ENCODE data around the gene RAB6C. TPM values are rescaled to one million over a fixed set of nuclear protein-coding genes. Genes with fewer than 3 reads are reported as not detected.
"Not testable (repeated sequence)": the region's sequence is repeated elsewhere in the genome, so short reads cannot be mapped to it uniquely, and the experiment has no call there.

Gene RAB6C
- total RNA-seq, 4 donors from 2014 or later, result 0.16 to 0.41 TPM; not detected in 2

- in situ Hi-C loops (cut with MboI; ENCODE audit: low pct_ligation_motif_present in 1 of 4, low pct_unique_long_range_greater_than_20kb in 1 of 4, low sequenced_read_pairs in 3 of 4), result no loop called here
These were observed 5.0 kb downstream of the RAB6C start for GRCh38 chr2:129984426-129984825.

GRCh38 chr2:129992415-129993006 lies 13.0 kb downstream of the RAB6C start:
- H3K9me3 ChIP-seq; H3K4me3 ChIP-seq; in situ Hi-C loops (cut with MboI; ENCODE audit: low pct_ligation_motif_present in 1 of 4, low pct_unique_long_range_greater_than_20kb in 1 of 4, low sequenced_read_pairs in 3 of 4); H3K27ac ChIP-seq; DNase-seq; H3K36me3 ChIP-seq; H3K4me1 ChIP-seq: not testable (repeated sequence)
- H3K27me3 ChIP-seq, result peaks cover 30% of the 10 kb centered on the region
- WGBS, 2 donors (ENCODE audit: low coverage in 1 of 2), result 0 to 27% methylated on average over 2 to 45 of the region's 49 CpGs
- intact Hi-C loops (cut with DNase I; ENCODE audit: low total_unique reads), result loop anchor here (5.0 kb wide), 1 partner anchor 895 kb away; no protein-coding TSS in a partner anchor

More at GRCh38 chr2:129984426-129984825, 5.0 kb downstream of the RAB6C start:
- Histone ChIP-seq H3K4me3 (no peak overlapping the region), H3K36me3 (no peaks in the 10 kb centered on the region), H3K4me1 (peaks cover 0 to 5% (median 0%) of the 10 kb centered on the region in 4 donors), H3K27me3 (peaks cover 39% of the 10 kb centered on the region), H3K27ac (no peak overlapping the region), H3K9me3 (no peaks in the 10 kb centered on the region)
- no peak for TF ChIP-seq EP300 (IDR thresholded peaks at IDR 0.05; ENCODE audit: low read depth)
- DNase-seq, result no peak
- intact Hi-C loops (cut with DNase I; ENCODE audit: low total_unique reads), result no loop called here
- 69% methylated on average over 2 of the region's 2 CpGs; no CpG with 5 or more reads in 1 of the 2 donors for WGBS, 2 donors (ENCODE audit: low coverage in 1 of 2)

GRCh38 chr2:129993151-129993550 lies 13.7 kb downstream of the RAB6C start:
- peaks cover 30% of the 10 kb centered on the region for H3K27me3 ChIP-seq
- WGBS, 2 donors (ENCODE audit: low coverage in 1 of 2), result 63% methylated on average over 9 of the region's 20 CpGs; no CpG with 5 or more reads in 1 of the 2 donors
- in situ Hi-C loops (cut with MboI; ENCODE audit: low pct_ligation_motif_present in 1 of 4, low pct_unique_long_range_greater_than_20kb in 1 of 4, low sequenced_read_pairs in 3 of 4); DNase-seq; H3K9me3 ChIP-seq; H3K4me1 ChIP-seq; H3K27ac ChIP-seq; H3K36me3 ChIP-seq; H3K4me3 ChIP-seq: not testable (repeated sequence)
- intact Hi-C loops (cut with DNase I; ENCODE audit: low total_unique reads), result loop anchor here (5.0 kb wide), 1 partner anchor 896 kb away; no protein-coding TSS in a partner anchor

GRCh38 chr2:129996657-129997237 lies 17.3 kb downstream of the RAB6C start:
- DNase-seq; H3K27ac ChIP-seq; intact Hi-C loops (cut with DNase I; ENCODE audit: low total_unique reads); H3K4me1 ChIP-seq; H3K4me3 ChIP-seq; H3K9me3 ChIP-seq; H3K36me3 ChIP-seq; in situ Hi-C loops (cut with MboI; ENCODE audit: low pct_ligation_motif_present in 1 of 4, low pct_unique_long_range_greater_than_20kb in 1 of 4, low sequenced_read_pairs in 3 of 4): not testable (repeated sequence)
- 35 to 46% methylated on average over 2 of the region's 2 CpGs for WGBS, 2 donors (ENCODE audit: low coverage in 1 of 2)
- peaks cover 23% of the 10 kb centered on the region for H3K27me3 ChIP-seq

GRCh38 chr2:129998771-129999170 lies 19.3 kb downstream of the RAB6C start:
- H3K4me3 ChIP-seq; H3K27me3 ChIP-seq; DNase-seq; H3K9me3 ChIP-seq; H3K4me1 ChIP-seq; in situ Hi-C loops (cut with MboI; ENCODE audit: low pct_ligation_motif_present in 1 of 4, low pct_unique_long_range_greater_than_20kb in 1 of 4, low sequenced_read_pairs in 3 of 4); H3K27ac ChIP-seq; intact Hi-C loops (cut with DNase I; ENCODE audit: low total_unique reads); H3K36me3 ChIP-seq: not testable (repeated sequence)
- 69% methylated on average over 6 of the region's 6 CpGs; no CpG with 5 or more reads in 1 of the 2 donors for WGBS, 2 donors (ENCODE audit: low coverage in 1 of 2)

- peaks cover 13% of the 10 kb centered on the region for H3K27me3 ChIP-seq
- WGBS, 2 donors (ENCODE audit: low coverage in 1 of 2), result 30 to 35% methylated on average over 13 to 42 of the region's 42 CpGs
- H3K4me1 ChIP-seq; H3K9me3 ChIP-seq; DNase-seq; in situ Hi-C loops (cut with MboI; ENCODE audit: low pct_ligation_motif_present in 1 of 4, low pct_unique_long_range_greater_than_20kb in 1 of 4, low sequenced_read_pairs in 3 of 4); H3K27ac ChIP-seq; H3K36me3 ChIP-seq; intact Hi-C loops (cut with DNase I; ENCODE audit: low total_unique reads); H3K4me3 ChIP-seq: not testable (repeated sequence)
These were observed 26.4 kb downstream of the RAB6C start for GRCh38 chr2:130005862-130006261.

- WGBS, 2 donors (ENCODE audit: low coverage in 1 of 2), result 59 to 65% methylated on average over 5 of the region's 5 CpGs
- DNase-seq; in situ Hi-C loops (cut with MboI; ENCODE audit: low pct_ligation_motif_present in 1 of 4, low pct_unique_long_range_greater_than_20kb in 1 of 4, low sequenced_read_pairs in 3 of 4); H3K27ac ChIP-seq; H3K27me3 ChIP-seq; H3K36me3 ChIP-seq; H3K4me1 ChIP-seq; H3K4me3 ChIP-seq; intact Hi-C loops (cut with DNase I; ENCODE audit: low total_unique reads); H3K9me3 ChIP-seq: not testable (repeated sequence)
These were observed 37.2 kb downstream of the RAB6C start for GRCh38 chr2:130016701-130017100.
